ENCODE data around the gene ADAMTS6. TPM values are rescaled to one million over a fixed set of nuclear protein-coding genes. Genes with fewer than 3 reads are reported as not detected.

ADAMTS6 gene
- polyA plus RNA-seq, 3 donors: 0.03 to 0.67 (median 0.37) TPM

GRCh38 chr5:65255294-65255693 lies 226.4 kb downstream of the ADAMTS6 start:
- WGBS, 3 donors: 84 to 91% (median 90%) methylated on average over 3 of the region's 3 CpGs
- no peak overlapping the region for H3K27ac ChIP-seq (ENCODE audit: low read depth, low read length)

- WGBS, 3 donors: 72 to 80% (median 79%) methylated on average over 6 of the region's 6 CpGs
Observed at GRCh38 chr5:65252977-65253376, 228.7 kb downstream of the ADAMTS6 start.

GRCh38 chr5:65248896-65249295 lies 232.8 kb downstream of the ADAMTS6 start:
- WGBS, 3 donors: 81 to 92% (median 84%) methylated on average over 4 of the region's 4 CpGs

More at GRCh38 chr5:65252977-65253376, 228.7 kb downstream of the ADAMTS6 start:
- H3K27ac ChIP-seq (ENCODE audit: low read depth, low read length): no peak overlapping the region

GRCh38 chr5:65247594-65247993 lies 234.1 kb downstream of the ADAMTS6 start:
- 84 to 95% (median 91%) methylated on average over 2 of the region's 2 CpGs for WGBS, 3 donors
- no peak overlapping the region for H3K27ac ChIP-seq (ENCODE audit: low read depth, low read length)

More at GRCh38 chr5:65248896-65249295, 232.8 kb downstream of the ADAMTS6 start:
- H3K27ac ChIP-seq (ENCODE audit: low read depth, low read length): no peak overlapping the region

GRCh38 chr5:65246741-65247140 lies 235.0 kb downstream of the ADAMTS6 start:
- 75 to 88% (median 86%) methylated on average over 4 of the region's 4 CpGs for WGBS, 3 donors
- no peak overlapping the region for H3K27ac ChIP-seq (ENCODE audit: low read depth, low read length)

GRCh38 chr5:65244031-65244430 lies 237.7 kb downstream of the ADAMTS6 start:
- no peak overlapping the region for H3K27ac ChIP-seq (ENCODE audit: low read depth, low read length)
- WGBS, 3 donors: 85 to 92% (median 90%) methylated on average over 4 of the region's 4 CpGs

DNA sequence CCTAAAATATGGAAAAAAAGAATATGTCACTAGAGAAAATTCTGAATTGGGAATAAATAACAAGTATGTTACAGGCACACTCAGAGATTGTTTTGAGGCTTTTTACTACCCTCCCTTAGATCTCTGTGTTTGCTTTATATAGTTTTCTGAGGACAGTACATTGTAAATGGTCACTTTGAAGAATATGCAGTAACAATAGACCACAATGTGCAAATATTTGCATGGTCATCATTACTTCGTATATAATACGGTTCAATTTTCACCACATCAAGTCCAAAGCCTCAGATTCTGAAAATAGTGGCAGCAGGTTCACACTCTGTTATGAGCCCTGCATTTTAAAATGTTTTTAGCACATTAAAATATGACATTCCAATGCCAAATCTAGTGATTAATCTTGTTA lies 238.6 kb downstream of the ADAMTS6 start:
- H3K27ac ChIP-seq (ENCODE audit: low read depth, low read length): no peak overlapping the region
- WGBS, 3 donors: 43 to 79% (median 73%) methylated on average over 2 of the region's 2 CpGs

- H3K27ac ChIP-seq (ENCODE audit: low read depth, low read length): no peak overlapping the region
- WGBS, 3 donors: 94 to 97% (median 97%) methylated on average over 1 of the region's 1 CpG
Observed at GRCh38 chr5:65229841-65230240, 251.9 kb downstream of the ADAMTS6 start.

DNA sequence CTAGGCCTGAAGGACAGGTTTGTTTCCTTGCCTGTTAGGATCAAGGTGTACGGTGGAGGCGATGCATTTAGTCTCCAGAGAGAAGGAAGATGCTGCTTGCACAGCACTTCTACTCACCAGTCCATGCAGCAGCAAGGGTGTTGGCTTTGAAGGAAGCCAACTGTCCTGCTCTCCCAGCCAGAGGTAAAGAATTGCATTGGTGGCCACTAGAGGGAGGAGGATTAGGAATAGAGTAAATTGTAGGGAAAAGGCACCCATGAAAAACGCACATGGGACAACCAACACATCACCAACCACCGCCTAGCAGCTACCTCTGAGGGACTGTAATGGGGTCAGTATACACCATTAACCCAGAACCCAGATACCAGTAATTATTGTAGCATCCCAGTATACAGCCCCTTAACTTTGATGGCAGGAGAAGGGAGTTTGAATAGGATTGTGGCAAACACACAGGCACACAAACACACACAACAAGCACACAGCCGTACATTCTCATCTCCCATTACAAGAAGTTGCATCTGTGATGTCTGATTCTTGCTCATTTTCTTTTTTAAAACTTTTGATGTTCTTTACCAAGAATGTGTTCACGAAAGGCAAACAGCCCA lies 267.7 kb downstream of the ADAMTS6 start:
- H3K27ac ChIP-seq (ENCODE audit: low read depth, low read length): no peak overlapping the region
- WGBS, 3 donors: 71 to 89% (median 84%) methylated on average over 6 of the region's 6 CpGs

DNA sequence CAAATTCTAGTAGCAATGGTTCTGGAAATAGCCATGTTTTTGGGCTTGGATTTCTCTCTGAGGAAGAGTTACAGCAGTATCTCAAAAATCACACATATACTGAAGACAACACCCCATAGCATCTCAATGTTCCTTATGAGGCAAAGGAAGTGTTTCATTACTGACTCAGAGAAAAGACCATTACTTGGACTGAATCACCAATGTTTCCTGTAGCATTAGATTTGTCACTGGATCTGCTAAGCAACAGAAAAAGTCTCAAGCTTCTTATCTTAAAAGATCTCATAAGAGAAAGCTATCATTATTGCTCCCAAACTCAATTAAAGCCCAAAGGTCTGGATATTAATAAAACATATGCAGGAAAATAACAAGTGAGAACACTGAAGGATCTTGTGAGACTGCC lies 272.4 kb downstream of the ADAMTS6 start:
- H3K27ac ChIP-seq (ENCODE audit: low read depth, low read length): no peak overlapping the region

GRCh38 chr5:65204966-65205365 lies 276.8 kb downstream of the ADAMTS6 start:
- H3K27ac ChIP-seq (ENCODE audit: low read depth, low read length): no peak overlapping the region
- 80 to 94% (median 93%) methylated on average over 3 of the region's 3 CpGs for WGBS, 3 donors

GRCh38 chr5:65203746-65204145 lies 278.0 kb downstream of the ADAMTS6 start:
- no peak overlapping the region for H3K27ac ChIP-seq (ENCODE audit: low read depth, low read length)
- 52 to 70% (median 65%) methylated on average over 1 of the region's 1 CpG for WGBS, 3 donors

GRCh38 chr5:65199993-65200675 lies 281.6 kb downstream of the ADAMTS6 start:
- WGBS, 3 donors: 28 to 61% (median 52%) methylated on average over 3 of the region's 3 CpGs

GRCh38 chr5:65198456-65199120 lies 283.1 kb downstream of the ADAMTS6 start:
- no peak overlapping the region for H3K27ac ChIP-seq (ENCODE audit: low read depth, low read length)
- 72 to 85% (median 82%) methylated on average over 3 of the region's 3 CpGs for WGBS, 3 donors

More at GRCh38 chr5:65199993-65200675, 281.6 kb downstream of the ADAMTS6 start:
- H3K27ac ChIP-seq (ENCODE audit: low read depth, low read length): no peak overlapping the region

DNA sequence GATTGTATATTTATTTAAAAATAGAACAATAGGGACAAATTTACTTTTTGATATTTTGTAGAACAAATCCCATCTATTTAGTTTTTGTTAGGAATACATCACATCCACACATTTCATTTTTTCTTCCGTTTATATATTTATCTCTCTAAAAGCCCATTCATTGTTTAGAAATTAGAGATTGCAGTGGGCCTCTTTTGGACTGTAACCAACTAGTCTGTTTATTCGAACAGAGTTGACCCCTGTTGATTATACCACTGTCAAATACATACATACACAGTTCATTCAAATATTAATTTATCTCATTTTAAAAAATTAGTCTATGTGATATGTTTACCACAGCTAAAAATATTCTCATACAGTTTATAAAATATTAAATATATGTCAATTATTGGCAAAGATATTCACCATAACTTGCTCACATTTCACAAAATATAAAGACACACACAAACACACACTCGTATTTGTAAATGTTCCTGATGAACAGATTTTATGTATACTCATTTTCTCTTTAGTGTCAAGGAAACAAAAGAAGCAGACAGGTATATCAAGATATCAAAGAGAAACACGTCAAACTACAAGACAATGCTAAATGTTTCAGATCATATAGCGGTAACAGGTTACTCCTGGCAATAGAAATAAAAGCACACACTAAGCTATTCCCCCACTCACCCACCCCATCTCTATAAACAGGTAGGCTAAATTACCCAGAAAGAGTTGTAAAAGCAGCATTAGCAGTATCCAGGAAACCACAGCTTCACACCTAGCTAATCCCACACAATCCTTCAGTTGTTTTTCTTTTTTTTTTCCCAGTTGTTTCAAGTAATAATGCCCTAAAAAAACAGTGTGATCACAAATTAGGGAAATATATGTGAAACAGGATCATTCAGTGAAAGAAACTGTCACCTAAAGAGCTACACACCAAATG lies 283.9 kb downstream of the ADAMTS6 start:
- WGBS, 3 donors: 69 to 86% (median 84%) methylated on average over 5 of the region's 5 CpGs
- H3K27ac ChIP-seq (ENCODE audit: low read depth, low read length): no peak overlapping the region

DNA sequence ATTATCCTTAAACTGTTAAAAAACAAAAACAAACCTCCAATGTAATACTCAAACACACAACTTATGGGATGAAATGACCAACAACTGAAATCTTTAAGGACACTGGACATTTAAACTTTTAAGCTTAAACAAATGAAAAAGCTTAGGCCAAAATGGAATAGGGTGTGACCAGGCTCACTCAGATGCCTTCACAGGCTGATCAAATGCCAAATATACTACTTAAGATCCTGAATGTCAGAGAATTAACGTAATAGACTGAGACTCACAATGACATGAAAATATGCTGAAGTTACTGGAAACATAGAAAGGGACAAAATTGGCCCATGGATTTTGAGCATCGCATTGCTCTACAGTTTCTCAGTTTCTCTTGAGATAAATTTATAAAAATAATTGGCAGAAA lies 286.8 kb downstream of the ADAMTS6 start:
- WGBS, 3 donors: 90 to 92% (median 91%) methylated on average over 2 of the region's 2 CpGs

GRCh38 chr5:65192331-65192730 lies 289.4 kb downstream of the ADAMTS6 start:
- no peak overlapping the region for H3K27ac ChIP-seq (ENCODE audit: low read depth, low read length)
- WGBS, 3 donors: 85 to 98% (median 86%) methylated on average over 1 of the region's 1 CpG

More for the DNA sequence above, 286.8 kb downstream of the ADAMTS6 start:
- no peak overlapping the region for H3K27ac ChIP-seq (ENCODE audit: low read depth, low read length)

GRCh38 chr5:65191554-65192135 lies 290.1 kb downstream of the ADAMTS6 start:
- H3K27ac ChIP-seq (ENCODE audit: low read depth, low read length): no peak overlapping the region

Data from adipose tissue (tissue), 3 donors.